NB4 (cell line): Measurements from ENCODE around the gene CHST11.

Experiments used
- CTCF ChIP-seq: IDR thresholded peaks from one replicate; pipeline ENCODE4 v1.5.1; 2012; ENCODE audit warnings: low read depth, low read length
- MYC ChIP-seq: IDR thresholded peaks from 2 replicates; pipeline ENCODE4 v1.6.1; 2011; ENCODE audit warnings: low read depth, low read length
- TF ChIP-seq, protein P1 (sequence below): IDR thresholded peaks from 2 replicates; pipeline ENCODE4 v1.6.1; 2011; ENCODE audit warnings: low read depth, low read length

- TF ChIP-seq, protein P1, sequence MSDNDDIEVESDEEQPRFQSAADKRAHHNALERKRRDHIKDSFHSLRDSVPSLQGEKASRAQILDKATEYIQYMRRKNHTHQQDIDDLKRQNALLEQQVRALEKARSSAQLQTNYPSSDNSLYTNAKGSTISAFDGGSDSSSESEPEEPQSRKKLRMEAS = no peak
- TF ChIP-seq CTCF (no peak), MYC (no peak)
Measured at GRCh38 chr12:104473374-104473983, 16.7 kb downstream of the CHST11 start.
